Measurements from ENCODE around the gene FAM193B. TPM values are rescaled to one million over a fixed set of nuclear protein-coding genes. Genes with fewer than 3 reads are reported as not detected.

FAM193B gene
- total and polyA plus RNA-seq, 5 donors: 24.9 to 41.8 (median 29.5) TPM

- no peak for ATAC-seq
- H3K4me1 ChIP-seq (ENCODE audit: control insufficient read depth, insufficient read depth, low read length): peaks cover 10% of the 10 kb centered on the region
- H3K27ac ChIP-seq (ENCODE audit: low read length): no peak overlapping the region
- H3K9me3 ChIP-seq (ENCODE audit: control insufficient read depth, low read length): no peaks in the 10 kb centered on the region
- intact Hi-C loops (cut with DNase I): no loop called here
- H3K27me3 ChIP-seq (ENCODE audit: control insufficient read depth, insufficient read depth): no peaks in the 10 kb centered on the region
- 94% methylated on average over 2 of the region's 2 CpGs for WGBS
- no peak overlapping the region for H3K4me3 ChIP-seq (ENCODE audit: low read length)
- DNase-seq: no peak
Measured at GRCh38 chr5:177595991-177596774, 41.8 kb upstream of the FAM193B start.

DNA sequence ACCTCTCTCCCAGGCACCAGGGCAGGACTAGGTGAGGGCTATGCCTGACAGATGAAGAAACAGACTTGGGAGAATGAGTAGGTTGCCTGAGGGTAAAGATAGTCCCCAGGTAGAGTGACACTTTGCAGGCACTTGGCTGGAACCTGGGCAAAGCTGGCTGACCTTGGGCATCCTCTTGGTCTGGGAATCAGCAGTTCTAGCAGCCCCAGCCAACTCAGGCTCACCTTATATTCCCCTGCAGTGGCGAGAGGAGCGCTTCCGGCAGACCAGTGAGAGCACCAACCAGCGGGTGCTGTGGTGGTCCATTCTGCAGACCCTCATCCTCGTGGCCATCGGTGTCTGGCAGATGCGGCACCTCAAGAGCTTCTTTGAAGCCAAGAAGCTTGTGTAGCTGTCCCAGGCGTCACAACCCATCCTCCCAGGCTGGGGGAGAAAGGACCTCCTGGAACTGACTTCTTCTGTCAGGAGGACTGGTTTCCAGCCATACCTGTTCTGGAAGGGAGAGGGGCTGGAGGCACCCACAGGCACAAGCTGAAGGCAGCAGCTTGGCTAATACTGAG is 40.7 kb upstream of the FAM193B start:
- H3K27ac ChIP-seq (ENCODE audit: low read length): no peak overlapping the region
- no peak for DNase-seq
- intact Hi-C loops (cut with DNase I): no loop called here
- ATAC-seq: no peak
- 95% methylated on average over 8 of the region's 8 CpGs for WGBS
- no peaks in the 10 kb centered on the region for H3K9me3 ChIP-seq (ENCODE audit: control insufficient read depth, low read length)
- no peaks in the 10 kb centered on the region for H3K27me3 ChIP-seq (ENCODE audit: control insufficient read depth, insufficient read depth)
- H3K4me3 ChIP-seq (ENCODE audit: low read length): no peak overlapping the region
- peaks cover 3% of the 10 kb centered on the region for H3K4me1 ChIP-seq (ENCODE audit: control insufficient read depth, insufficient read depth, low read length)

- DNase-seq: no peak
- 93% methylated on average over 8 of the region's 8 CpGs for WGBS
- ATAC-seq: no peak
- H3K4me1 ChIP-seq (ENCODE audit: control insufficient read depth, insufficient read depth, low read length): peaks cover 3% of the 10 kb centered on the region
- no peak overlapping the region for H3K4me3 ChIP-seq (ENCODE audit: low read length)
- H3K9me3 ChIP-seq (ENCODE audit: control insufficient read depth, low read length): no peaks in the 10 kb centered on the region
- no peaks in the 10 kb centered on the region for H3K27me3 ChIP-seq (ENCODE audit: control insufficient read depth, insufficient read depth)
- H3K27ac ChIP-seq (ENCODE audit: low read length): no peak overlapping the region
- intact Hi-C loops (cut with DNase I): no loop called here
Measured at GRCh38 chr5:177594071-177594470, 39.7 kb upstream of the FAM193B start.

GRCh38 chr5:177593511-177593910 is 39.1 kb upstream of the FAM193B start:
- no peaks in the 10 kb centered on the region for H3K27me3 ChIP-seq (ENCODE audit: control insufficient read depth, insufficient read depth)
- no peaks in the 10 kb centered on the region for H3K9me3 ChIP-seq (ENCODE audit: control insufficient read depth, low read length)
- H3K4me3 ChIP-seq (ENCODE audit: low read length): no peak overlapping the region
- WGBS: 89% methylated on average over 3 of the region's 3 CpGs
- intact Hi-C loops (cut with DNase I): no loop called here
- DNase-seq (no peak), ATAC-seq (no peak)
- no peak overlapping the region for H3K27ac ChIP-seq (ENCODE audit: low read length)
- H3K4me1 ChIP-seq (ENCODE audit: control insufficient read depth, insufficient read depth, low read length): peaks cover 3% of the 10 kb centered on the region

GRCh38 chr5:177592905-177593304 is 38.5 kb upstream of the FAM193B start:
- ATAC-seq (no peak), DNase-seq (no peak)
- Histone ChIP-seq H3K4me1 (ENCODE audit: control insufficient read depth, insufficient read depth, low read length) (peaks cover 3% of the 10 kb centered on the region), H3K27ac (ENCODE audit: low read length) (no peak overlapping the region), H3K9me3 (ENCODE audit: control insufficient read depth, low read length) (no peaks in the 10 kb centered on the region), H3K4me3 (ENCODE audit: low read length) (peak overlapping the region; percentile 83), H3K27me3 (ENCODE audit: control insufficient read depth, insufficient read depth) (no peaks in the 10 kb centered on the region)
- intact Hi-C loops (cut with DNase I): no loop called here
- WGBS: 73% methylated on average over 13 of the region's 13 CpGs

DNA sequence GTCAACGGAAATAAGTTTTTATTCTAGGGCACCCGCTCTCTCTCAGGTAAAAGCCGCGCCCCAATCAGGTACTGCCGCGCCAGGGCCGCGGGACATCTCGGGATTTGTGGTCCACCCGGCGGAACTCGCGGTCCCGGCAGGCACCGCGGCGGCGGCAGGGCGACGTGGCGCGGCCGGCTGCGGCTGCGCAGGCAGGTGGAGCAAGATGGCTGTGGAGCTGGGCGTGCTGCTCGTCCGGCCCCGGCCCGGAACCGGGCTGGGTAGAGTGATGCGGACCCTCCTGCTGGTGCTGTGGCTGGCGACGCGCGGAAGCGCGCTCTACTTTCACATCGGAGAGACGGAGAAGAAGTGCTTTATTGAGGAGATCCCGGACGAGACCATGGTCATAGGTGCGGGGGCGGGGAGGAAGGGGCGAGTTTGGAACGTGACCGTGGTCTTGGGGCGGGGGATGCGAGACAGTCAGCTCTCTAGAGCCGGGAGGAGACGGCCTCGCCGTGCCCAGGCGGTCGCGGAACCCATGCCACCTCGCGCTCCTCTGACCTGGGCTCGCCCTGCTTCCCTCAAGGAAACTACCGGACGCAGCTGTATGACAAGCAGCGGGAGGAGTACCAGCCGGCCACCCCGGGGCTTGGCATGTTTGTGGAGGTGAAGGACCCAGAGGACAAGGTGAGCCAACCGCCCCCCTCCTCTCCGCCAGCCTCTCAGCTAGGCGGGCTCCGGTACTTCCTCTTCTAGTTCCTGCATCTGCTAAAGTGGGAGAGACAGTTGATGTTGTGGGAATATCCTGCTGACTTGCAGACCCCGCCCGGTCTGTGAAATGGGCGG is 37.9 kb upstream of the FAM193B start, which contains the start of gene TMED9:
Gene TMED9, plus strand, starts transcription at position 194 of the 825 bp plus-strand sequence. Its CDS starts 12 bp downstream, at position 206.
- WGBS: under 1% methylated on average over 71 of the region's 71 CpGs
- peak; percentile 97 to 98 for ATAC-seq
- Histone ChIP-seq H3K9me3 (ENCODE audit: control insufficient read depth, low read length) (no peaks in the 10 kb centered on the region), H3K27ac (ENCODE audit: low read length) (peak within 1 kb of the TSS; percentile 61), H3K4me3 (ENCODE audit: low read length) (peak within 1 kb of the TSS; percentile 83), H3K27me3 (ENCODE audit: control insufficient read depth, insufficient read depth) (no peaks in the 10 kb centered on the region), H3K4me1 (ENCODE audit: control insufficient read depth, insufficient read depth, low read length) (peaks cover 3% of the 10 kb centered on the region)
- DNase-seq: peak; percentile 85 to 94 (median 93)
- intact Hi-C loops (cut with DNase I): no loop called here

DNA sequence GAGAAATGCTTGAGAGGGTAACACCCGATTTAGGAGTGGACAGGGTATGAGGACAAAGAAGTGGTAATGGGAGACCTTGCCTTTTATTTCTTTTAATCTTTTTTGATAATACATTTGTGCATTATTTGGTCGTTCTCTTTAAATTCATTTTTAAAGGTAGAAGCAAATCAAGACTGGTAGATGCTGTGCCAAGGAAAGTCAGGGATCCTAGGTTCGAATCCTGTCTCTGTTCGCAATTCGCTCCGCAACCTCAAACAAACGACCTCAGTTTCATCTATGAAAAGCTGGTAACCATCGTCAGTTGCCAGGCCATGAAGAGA is 37.3 kb upstream of the FAM193B start:
- ATAC-seq: no peak
- 14% methylated on average over 8 of the region's 8 CpGs for WGBS
- Histone ChIP-seq H3K9me3 (ENCODE audit: control insufficient read depth, low read length) (no peaks in the 10 kb centered on the region), H3K4me1 (ENCODE audit: control insufficient read depth, insufficient read depth, low read length) (peaks cover 3% of the 10 kb centered on the region), H3K27me3 (ENCODE audit: control insufficient read depth, insufficient read depth) (no peaks in the 10 kb centered on the region), H3K27ac (ENCODE audit: low read length) (no peak overlapping the region), H3K4me3 (ENCODE audit: low read length) (peak overlapping the region; percentile 83)
- no peak for DNase-seq
- intact Hi-C loops (cut with DNase I): no loop called here

DNA sequence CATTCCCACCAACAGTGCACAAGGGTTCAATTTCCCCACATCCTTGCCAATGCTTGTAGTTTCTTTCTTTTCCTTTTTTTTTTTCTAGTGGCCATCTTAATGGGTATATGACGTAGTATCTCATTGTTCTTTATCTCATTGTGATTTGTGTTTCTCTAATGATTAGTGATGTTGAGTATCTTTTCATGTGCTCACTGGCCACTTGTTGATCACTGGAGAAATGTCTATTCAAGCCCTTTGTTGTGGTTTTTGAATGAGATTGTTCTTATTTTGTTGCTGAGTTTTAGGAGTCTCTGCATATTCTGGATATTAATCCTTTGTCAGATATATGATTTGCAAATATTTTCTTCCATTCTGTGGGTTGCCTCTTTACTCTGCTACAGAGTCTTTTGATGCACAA is 36.0 kb upstream of the FAM193B start:
- WGBS: 55% methylated on average over 1 of the region's 1 CpG

DNA sequence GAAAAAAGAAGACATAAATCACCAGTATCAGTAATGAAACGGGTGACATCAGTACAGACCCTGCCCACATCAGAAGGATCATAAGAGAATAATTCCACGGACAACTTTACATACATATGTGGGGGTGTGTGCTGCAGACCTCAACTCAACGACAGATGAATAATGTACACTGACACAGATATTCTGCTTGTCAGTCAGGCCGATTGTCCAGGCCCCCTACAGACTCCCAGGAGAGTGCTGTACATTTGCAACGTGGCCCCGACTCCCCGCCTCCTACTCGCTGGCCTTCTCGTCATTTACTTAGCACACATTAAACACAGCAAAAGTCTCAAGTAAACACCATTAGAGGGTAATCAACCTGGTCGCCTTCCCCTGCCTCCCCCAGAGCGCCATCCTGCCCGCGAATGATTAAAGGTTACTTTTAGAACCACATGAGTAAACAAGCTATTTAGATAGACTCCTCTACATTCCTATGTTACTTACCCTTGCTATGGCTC is 34.1 kb upstream of the FAM193B start:
- DNase-seq (no peak), ATAC-seq (no peak)
- no peak overlapping the region for H3K4me3 ChIP-seq (ENCODE audit: low read length)
- intact Hi-C loops (cut with DNase I): no loop called here
- H3K9me3 ChIP-seq (ENCODE audit: control insufficient read depth, low read length): no peaks in the 10 kb centered on the region
- H3K4me1 ChIP-seq (ENCODE audit: control insufficient read depth, insufficient read depth, low read length): peaks cover 3% of the 10 kb centered on the region
- WGBS: 52% methylated on average over 13 of the region's 13 CpGs
- no peaks in the 10 kb centered on the region for H3K27me3 ChIP-seq (ENCODE audit: control insufficient read depth, insufficient read depth)
- H3K27ac ChIP-seq (ENCODE audit: low read length): no peak overlapping the region

More for the DNA sequence above, 36.0 kb upstream of the FAM193B start:
- no peaks in the 10 kb centered on the region for H3K9me3 ChIP-seq (ENCODE audit: control insufficient read depth, low read length)
- no peak overlapping the region for H3K4me3 ChIP-seq (ENCODE audit: low read length)
- H3K27me3 ChIP-seq (ENCODE audit: control insufficient read depth, insufficient read depth): no peaks in the 10 kb centered on the region
- H3K27ac ChIP-seq (ENCODE audit: low read length): no peak overlapping the region
- ATAC-seq (no peak), DNase-seq (no peak)
- intact Hi-C loops (cut with DNase I): no loop called here
- H3K4me1 ChIP-seq (ENCODE audit: control insufficient read depth, insufficient read depth, low read length): peaks cover 3% of the 10 kb centered on the region

- 88% methylated on average over 8 of the region's 8 CpGs for WGBS
- no peak for DNase-seq
- intact Hi-C loops (cut with DNase I): no loop called here
Measured at GRCh38 chr5:177578316-177578715, 24.0 kb upstream of the FAM193B start.

GRCh38 chr5:177576169-177576568 is 21.8 kb upstream of the FAM193B start:
- WGBS: 87% methylated on average over 10 of the region's 10 CpGs
- DNase-seq (no peak), ATAC-seq (no peak)
- no peak overlapping the region for H3K4me3 ChIP-seq (ENCODE audit: low read length)
- intact Hi-C loops (cut with DNase I): no loop called here
- H3K4me1 ChIP-seq (ENCODE audit: control insufficient read depth, insufficient read depth, low read length): no peaks in the 10 kb centered on the region
- H3K9me3 ChIP-seq (ENCODE audit: control insufficient read depth, low read length): no peaks in the 10 kb centered on the region
- peaks cover 3% of the 10 kb centered on the region for H3K27me3 ChIP-seq (ENCODE audit: control insufficient read depth, insufficient read depth)
- H3K27ac ChIP-seq (ENCODE audit: low read length): no peak overlapping the region

More at GRCh38 chr5:177578316-177578715, 24.0 kb upstream of the FAM193B start:
- Histone ChIP-seq H3K9me3 (ENCODE audit: control insufficient read depth, low read length) (no peaks in the 10 kb centered on the region), H3K27me3 (ENCODE audit: control insufficient read depth, insufficient read depth) (peaks cover 3% of the 10 kb centered on the region), H3K4me1 (ENCODE audit: control insufficient read depth, insufficient read depth, low read length) (no peaks in the 10 kb centered on the region), H3K4me3 (ENCODE audit: low read length) (no peak overlapping the region), H3K27ac (ENCODE audit: low read length) (no peak overlapping the region)
- ATAC-seq: no peak
